Measurements from ENCODE around the gene ZDHHC5. TPM values are rescaled to one million over a fixed set of nuclear protein-coding genes. Genes with fewer than 3 reads are reported as not detected.

Gene ZDHHC5
- total RNA-seq, 4 donors from 2014 or later: 34.0 to 49.2 (median 46.2) TPM

DNA sequence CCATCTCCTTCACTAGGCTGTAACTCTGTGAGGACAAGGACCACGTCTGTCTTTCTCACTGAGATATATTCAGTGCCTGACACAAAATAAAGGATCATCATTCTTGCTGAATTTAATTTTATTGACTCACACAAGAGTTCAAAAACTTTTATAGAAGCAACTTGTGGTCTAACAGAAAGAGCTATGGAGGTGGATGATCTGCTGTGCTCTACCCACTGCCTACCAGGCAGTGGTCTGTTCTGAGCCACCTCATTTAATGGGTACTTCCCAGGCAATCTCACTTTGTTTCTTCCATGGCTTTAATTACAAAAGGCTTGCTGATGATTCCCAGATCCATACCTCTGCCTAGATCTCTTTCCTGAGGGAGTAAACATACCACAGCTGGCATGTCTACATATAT is 79.0 kb downstream of the ZDHHC5 start:
- no peak for DNase-seq
- Histone ChIP-seq H3K9me3 (no peaks in the 10 kb centered on the region), H3K4me3 (no peak overlapping the region), H3K4me1 (peaks cover 11 to 14% of the 10 kb centered on the region in 2 donors), H3K27ac (no peak overlapping the region), H3K36me3 (peaks cover 0 to 17% of the 10 kb centered on the region in 2 donors), H3K27me3 (no peaks in the 10 kb centered on the region)
- in situ Hi-C loops (cut with MboI; ENCODE audit: low sequenced_read_pairs in 4 of 4) (loop anchor here in 3 of 4 donors (5.0 to 10.0 kb wide), 2 partner anchors 55 to 58 kb away; no protein-coding TSS in a partner anchor), intact Hi-C loops (cut with DNase I; ENCODE audit: low total_unique reads) (loop anchor here (10.0 kb wide), 1 partner anchor 422 kb away; the partner anchor contains the start of gene TNKS1BP1)
- no peak for ATAC-seq
- TF ChIP-seq POLR2A (IDR thresholded peaks at IDR 0.05): no peak
- TF ChIP-seq, protein P1, sequence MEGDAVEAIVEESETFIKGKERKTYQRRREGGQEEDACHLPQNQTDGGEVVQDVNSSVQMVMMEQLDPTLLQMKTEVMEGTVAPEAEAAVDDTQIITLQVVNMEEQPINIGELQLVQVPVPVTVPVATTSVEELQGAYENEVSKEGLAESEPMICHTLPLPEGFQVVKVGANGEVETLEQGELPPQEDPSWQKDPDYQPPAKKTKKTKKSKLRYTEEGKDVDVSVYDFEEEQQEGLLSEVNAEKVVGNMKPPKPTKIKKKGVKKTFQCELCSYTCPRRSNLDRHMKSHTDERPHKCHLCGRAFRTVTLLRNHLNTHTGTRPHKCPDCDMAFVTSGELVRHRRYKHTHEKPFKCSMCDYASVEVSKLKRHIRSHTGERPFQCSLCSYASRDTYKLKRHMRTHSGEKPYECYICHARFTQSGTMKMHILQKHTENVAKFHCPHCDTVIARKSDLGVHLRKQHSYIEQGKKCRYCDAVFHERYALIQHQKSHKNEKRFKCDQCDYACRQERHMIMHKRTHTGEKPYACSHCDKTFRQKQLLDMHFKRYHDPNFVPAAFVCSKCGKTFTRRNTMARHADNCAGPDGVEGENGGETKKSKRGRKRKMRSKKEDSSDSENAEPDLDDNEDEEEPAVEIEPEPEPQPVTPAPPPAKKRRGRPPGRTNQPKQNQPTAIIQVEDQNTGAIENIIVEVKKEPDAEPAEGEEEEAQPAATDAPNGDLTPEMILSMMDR (IDR thresholded peaks at IDR 0.05 in 4 of 5, conservative IDR thresholded peaks at IDR 0.05 in 1 of 5): no peak

MicroRNAs encoded within 50 kb of the gene (microRNA counts, 767-probe panel; counts per million panel counts)
- 5,339 to 7,333 counts per million in 2 donors for microRNA hsa-miR-130a-3p

Small RNAs within 50 kb of the gene (microRNA-seq; reads per million reads assigned to microRNA genes)
- gene MIR130A (ENCODE audit: borderline replicate concordance in 2 of 2): 1,989 to 2,094 reads per million in 2 donors

Other genes starting within 250 kb of the ZDHHC5 start
- gene SLC43A3, start 241.0 kb upstream of the ZDHHC5 start, total RNA-seq: 10 to 100 TPM; 13.9 to 22.5 (median 20.3) TPM
- gene RTN4RL2, start 207.6 kb upstream of the ZDHHC5 start, total RNA-seq: 1 to 10 TPM in 1 of 4 donors, under 1 TPM in 3; 0.13 to 2.8 (median 0.77) TPM
- 10 to 100 TPM in 3 of 4 donors, 1 to 10 TPM in 1; 7.4 to 35.1 (median 15.8) TPM for gene SLC43A1, start 152.4 kb upstream of the ZDHHC5 start, total RNA-seq
- gene TIMM10, start 137.4 kb upstream of the ZDHHC5 start, total RNA-seq: 10 to 100 TPM; 45.4 to 61.7 (median 49.5) TPM
- gene SMTNL1, start 130.5 kb upstream of the ZDHHC5 start, total RNA-seq: 10 to 100 TPM; 23.0 to 52.7 (median 43.4) TPM
- 1 to 10 TPM; 5.5 to 9.0 (median 6.7) TPM for gene UBE2L6, start 100.4 kb upstream of the ZDHHC5 start, total RNA-seq
- 100 to 1,000 TPM in 3 of 4 donors, 10 to 100 TPM in 1; 90.0 to 171 (median 106) TPM for gene SERPING1, start 70.4 kb upstream of the ZDHHC5 start, total RNA-seq
- under 1 TPM; 0.31 to 0.68 (median 0.49) TPM for gene YPEL4, start 18.2 kb upstream of the ZDHHC5 start, total RNA-seq
- 10 to 100 TPM; 10.6 to 15.3 (median 11.2) TPM for gene CLP1, start 10.4 kb upstream of the ZDHHC5 start, total RNA-seq
- 10 to 100 TPM in 2 of 4 donors, 1 to 10 TPM in 2; 8.3 to 13.1 (median 10.4) TPM for gene MED19, start 44.1 kb downstream of the ZDHHC5 start, total RNA-seq
- gene TMX2, start 44.5 kb downstream of the ZDHHC5 start, total RNA-seq: 10 to 100 TPM; 29.1 to 54.9 (median 40.5) TPM
- 100 to 1,000 TPM in 3 of 4 donors, 10 to 100 TPM in 1; 94.7 to 145 (median 132) TPM for gene SELENOH, start 73.4 kb downstream of the ZDHHC5 start, total RNA-seq
- not detected for gene BTBD18, start 83.7 kb downstream of the ZDHHC5 start, total RNA-seq
- 10 to 100 TPM; 19.7 to 29.8 (median 24.5) TPM for gene CTNND1, start 93.7 kb downstream of the ZDHHC5 start, total RNA-seq